Measurements from ENCODE around the gene RDH14.

GRCh38 chr2:18593496-18593895, 33.0 kb upstream of the RDH14 start:
- no peak for TF ChIP-seq YY1 (IDR thresholded peaks at IDR 0.05; ENCODE audit: insufficient read depth, insufficient read length)
- no peak for TF ChIP-seq SUZ12 (IDR thresholded peaks at IDR 0.05; ENCODE audit: extremely low read depth, insufficient read depth, insufficient read length)
